Left ventricle myocardium inferior (tissue), 1 donor: ENCODE data around the gene PARD6B. TPM values are rescaled to one million over a fixed set of nuclear protein-coding genes. Genes with fewer than 3 reads are reported as not detected.
A peak's percentile ranks its signal among the peaks of the same experiment; 100 is the strongest.

ENCODE experiments used
- DNase-seq: peaks from one replicate; pipeline ENCODE4 v3.0.0-alpha.2; 2020
- H3K27ac ChIP-seq: fragments of 200-600 bp; replicated peaks from 2 replicates; pipeline ENCODE4 v1.8.0; 2021
- H3K27me3 ChIP-seq: fragments of 200-600 bp; 2 replicates; pipeline ENCODE4 v1.8.0; 2021; ENCODE audit warnings: low read depth
- H3K36me3 ChIP-seq: fragments of 200-600 bp; 2 replicates; pipeline ENCODE4 v1.8.0; 2021
- H3K4me1 ChIP-seq: fragments of 200-600 bp; 2 replicates; pipeline ENCODE4 v1.8.0; 2021
- H3K4me3 ChIP-seq: fragments of 200-600 bp; 2 replicates; pipeline ENCODE4 v1.8.0; 2021; ENCODE audit warnings: mild to moderate bottlenecking, moderate library complexity
- H3K9me3 ChIP-seq: fragments of 200-600 bp; replicated peaks from 2 replicates; pipeline ENCODE4 v1.8.0; 2021
- CTCF ChIP-seq: fragments of 200-600 bp; IDR thresholded peaks from 2 replicates; pipeline ENCODE4 v1.8.0; 2021; ENCODE audit warnings: antibody characterized with exemption, mild to moderate bottlenecking, borderline replicate concordance
- intact Hi-C: fragments of 100-400 bp; cut with micrococcal nuclease; formaldehyde crosslinking; loops from one replicate; pipeline ENCODE4 v1.11.0; 2022
- total RNA-seq: library from RNA; stranded (reverse); fragmentation: NEBNext Ultra II Directional; extraction: Animal tissue kit (Norgen Biotek cat#: 25700); gene quantifications from one replicate; pipeline ENCODE4 v1.2.1, GENCODE V29; 2021
- donor health status: DM: no; HTN: yes; CAD: no; lungs with severe emphysema.

The PARD6B gene
- total RNA-seq, 1 donor from 2014 or later = 3.4 TPM

- H3K36me3 ChIP-seq = no peaks in the 10 kb centered on the region
- H3K9me3 ChIP-seq = no peaks in the 10 kb centered on the region
- TF ChIP-seq CTCF = no peak
- H3K27me3 ChIP-seq = peaks cover 4% of the 10 kb centered on the region
- DNase-seq = no peak
- peak overlapping the region; percentile 50 for H3K27ac ChIP-seq
- no peak overlapping the region for H3K4me3 ChIP-seq
- H3K4me1 ChIP-seq = peaks cover 48% of the 10 kb centered on the region
- intact Hi-C loops = no loop called here
These were observed 11.4 kb upstream of the PARD6B start for GRCh38 chr20:50720026-50720425.

- TF ChIP-seq CTCF = no peak
- H3K9me3 ChIP-seq = no peaks in the 10 kb centered on the region
- no peak overlapping the region for H3K4me3 ChIP-seq
- H3K27ac ChIP-seq = peak overlapping the region; percentile 50
- H3K4me1 ChIP-seq = peaks cover 54% of the 10 kb centered on the region
- no peak for DNase-seq
- H3K27me3 ChIP-seq = peaks cover 1% of the 10 kb centered on the region
- intact Hi-C loops = no loop called here
- H3K36me3 ChIP-seq = no peaks in the 10 kb centered on the region
These were observed 10.8 kb upstream of the PARD6B start for GRCh38 chr20:50720582-50720981.

GRCh38 chr20:50721881-50722281 lies 9.5 kb upstream of the PARD6B start:
- peak; percentile 57 for DNase-seq
- Histone ChIP-seq H3K4me3 (no peak overlapping the region), H3K27ac (peak overlapping the region; percentile 91), H3K9me3 (no peaks in the 10 kb centered on the region), H3K36me3 (no peaks in the 10 kb centered on the region), H3K4me1 (peaks cover 50% of the 10 kb centered on the region), H3K27me3 (no peaks in the 10 kb centered on the region)
- TF ChIP-seq CTCF = no peak
- intact Hi-C loops = no loop called here

GRCh38 chr20:50722424-50723155 lies 8.8 kb upstream of the PARD6B start:
- Histone ChIP-seq H3K27me3 (no peaks in the 10 kb centered on the region), H3K36me3 (no peaks in the 10 kb centered on the region), H3K4me3 (no peak overlapping the region), H3K27ac (peak overlapping the region; percentile 91), H3K9me3 (no peaks in the 10 kb centered on the region), H3K4me1 (peaks cover 47% of the 10 kb centered on the region)
- no peak for TF ChIP-seq CTCF
- no peak for DNase-seq
- intact Hi-C loops = no loop called here

- Histone ChIP-seq H3K36me3 (no peaks in the 10 kb centered on the region), H3K9me3 (no peaks in the 10 kb centered on the region), H3K27ac (peak overlapping the region; percentile 91), H3K4me1 (peaks cover 47% of the 10 kb centered on the region), H3K4me3 (no peak overlapping the region), H3K27me3 (no peaks in the 10 kb centered on the region)
- no peak for TF ChIP-seq CTCF
- DNase-seq = no peak
- intact Hi-C loops = no loop called here
These were observed 7.7 kb upstream of the PARD6B start for GRCh38 chr20:50723672-50724071.
